Common myeloid progenitor, CD34-positive (primary cell): Measurements from ENCODE around the gene PFKP.

ENCODE experiments used
- CTCF ChIA-PET: fragments of 350-600 bp; sonication (Branson Sonifier 250); formaldehyde crosslinking; loops from one replicate; lab custom pipeline; 2021; ENCODE audit warnings: antibody characterized with exemption; lab: Charles Lee
- POLR2A ChIA-PET: fragments of 350-600 bp; sonication (Branson Sonifier 250); formaldehyde crosslinking; loops from one replicate; lab custom pipeline; 2021; ENCODE audit warnings: antibody characterized with exemption; lab: Charles Lee
- DNase-seq, 3 donors: peaks; one replicate each; pipeline versions ENCODE4 v3.0.0 to v3.0.0-alpha.2; 2013
- H3K27ac ChIP-seq, 2 experiments: 1 replicate in 1 of 2; 2 replicates in 1 of 2; pipeline ENCODE4 v1.7.0; 2013; ENCODE audit warnings: inconsistent platforms in 2 of 2, low read length in 2 of 2, mild to moderate bottlenecking in 2 of 2, low read depth in 1 of 2, moderate library complexity in 1 of 2; ENCODE audit not compliant: severe bottlenecking in 2 of 2, insufficient read depth in 1 of 2, poor library complexity in 1 of 2
- H3K27me3 ChIP-seq, 5 experiments: replicated peaks in 2 of 5; 1 replicate in 3 of 5; 2 replicates in 2 of 5; pipeline versions ENCODE4 v1.6.1 to v1.7.0; 2013; ENCODE audit warnings: low read length in 4 of 5, mild to moderate bottlenecking in 2 of 5, moderate library complexity in 2 of 5, inconsistent platforms in 1 of 5; ENCODE audit not compliant: insufficient read depth in 5 of 5, control insufficient read depth in 4 of 5
- H3K36me3 ChIP-seq, 4 experiments: 1 replicate in 2 of 4; 2 replicates in 2 of 4; pipeline versions ENCODE4 v1.6.1 to v1.7.0; 2013; ENCODE audit warnings: low read length in 3 of 4, control low read depth in 1 of 4, mild to moderate bottlenecking in 1 of 4; ENCODE audit not compliant: control insufficient read depth in 4 of 4, insufficient read depth in 4 of 4
- H3K4me1 ChIP-seq, 4 experiments: 1 replicate in 3 of 4; 2 replicates in 1 of 4; pipeline versions ENCODE4 v1.6.1 to v1.7.1; 2013; ENCODE audit warnings: low read length in 3 of 4, mild to moderate bottlenecking in 3 of 4, control low read depth in 1 of 4, inconsistent platforms in 1 of 4, moderate library complexity in 1 of 4; ENCODE audit not compliant: control insufficient read depth in 4 of 4, insufficient read depth in 4 of 4; ENCODE audit errors: control extremely low read depth in 1 of 4
- H3K4me3 ChIP-seq, 7 experiments: 1 replicate in 4 of 7; 2 replicates in 3 of 7; pipeline versions ENCODE4 v1.5.1 to v1.7.0; 2013; ENCODE audit warnings: mild to moderate bottlenecking in 7 of 7, low read length in 6 of 7, moderate library complexity in 6 of 7, inconsistent platforms in 2 of 7, low read depth in 2 of 7, control low read depth in 1 of 7; ENCODE audit not compliant: insufficient read depth in 4 of 7, control insufficient read depth in 1 of 7; ENCODE audit errors: extremely low read depth in 1 of 7
- H3K9me3 ChIP-seq, 5 experiments: 1 replicate in 4 of 5; 2 replicates in 1 of 5; pipeline versions ENCODE4 v1.6.1 to v1.7.1; 2013; ENCODE audit warnings: low read length in 4 of 5, mild to moderate bottlenecking in 2 of 5, inconsistent platforms in 1 of 5, low read depth in 1 of 5, moderate library complexity in 1 of 5; ENCODE audit not compliant: control insufficient read depth in 4 of 5, insufficient read depth in 2 of 5; ENCODE audit errors: control extremely low read depth in 1 of 5
- whole genome bisulfite sequencing: methylation state at CpG from one replicate; pipeline ENCODE4 v1.1.5; 2013; ENCODE audit not compliant: insufficient coverage; 5-methylcytosine and 5-hydroxymethylcytosine counted together

PFKP gene

GRCh38 chr10:3046210-3046779 is 21.1 kb upstream of the PFKP start:
- peaks cover 0 to under 1% (median 0%) of the 10 kb centered on the region in 5 experiments for H3K9me3 ChIP-seq
- CTCF ChIA-PET, result interaction anchor here (4.4 kb wide), 1 partner anchor 210 kb away, joined by 38 read pairs; no protein-coding TSS in a partner anchor
- H3K36me3 ChIP-seq, result no peaks in the 10 kb centered on the region
- WGBS, result 89% methylated on average over 4 of the region's 6 CpGs
- DNase-seq, result no peak
- POLR2A ChIA-PET, result no interaction called here
- H3K27ac ChIP-seq, result no peak overlapping the region
- H3K4me3 ChIP-seq, result no peak overlapping the region
- no peaks in the 10 kb centered on the region for H3K4me1 ChIP-seq
- peaks cover 0 to 8% (median 2%) of the 10 kb centered on the region in 5 experiments for H3K27me3 ChIP-seq

GRCh38 chr10:3046981-3047547 is 20.3 kb upstream of the PFKP start:
- CTCF ChIA-PET, result no interaction called here
- Histone ChIP-seq H3K27me3 (peaks cover 0 to 8% (median 2%) of the 10 kb centered on the region in 5 experiments), H3K4me3 (no peak overlapping the region), H3K27ac (no peak overlapping the region), H3K4me1 (no peaks in the 10 kb centered on the region), H3K9me3 (no peaks in the 10 kb centered on the region), H3K36me3 (no peaks in the 10 kb centered on the region)
- DNase-seq, result no peak
- 78% methylated on average over 2 of the region's 8 CpGs for WGBS
- POLR2A ChIA-PET, result no interaction called here

- Histone ChIP-seq H3K4me1 (no peaks in the 10 kb centered on the region), H3K36me3 (no peaks in the 10 kb centered on the region), H3K27me3 (peaks cover 0 to 8% (median 2%) of the 10 kb centered on the region in 5 experiments), H3K4me3 (no peak overlapping the region), H3K9me3 (no peaks in the 10 kb centered on the region), H3K27ac (no peak overlapping the region)
- ChIA-PET POLR2A (no interaction called here), CTCF (no interaction called here)
- 93% methylated on average over 6 of the region's 6 CpGs for WGBS
- DNase-seq, result no peak
Observed at GRCh38 chr10:3047596-3047995, 19.8 kb upstream of the PFKP start.

GRCh38 chr10:3048119-3049019 is 19.0 kb upstream of the PFKP start:
- WGBS, result 86% methylated on average over 9 of the region's 17 CpGs
- no peak for DNase-seq
- Histone ChIP-seq H3K4me3 (no peak overlapping the region), H3K9me3 (no peaks in the 10 kb centered on the region), H3K4me1 (no peaks in the 10 kb centered on the region), H3K36me3 (no peaks in the 10 kb centered on the region), H3K27me3 (peaks cover 0 to 8% (median 2%) of the 10 kb centered on the region in 5 experiments), H3K27ac (no peak overlapping the region)
- CTCF ChIA-PET, result no interaction called here
- POLR2A ChIA-PET, result no interaction called here

- CTCF ChIA-PET, result interaction anchor here (4.1 kb wide), 1 partner anchor 8 kb away, joined by 27 read pairs; no protein-coding TSS in a partner anchor
- WGBS, result 96% methylated on average over 3 of the region's 5 CpGs
- no peaks in the 10 kb centered on the region for H3K4me1 ChIP-seq
- H3K27me3 ChIP-seq, result peaks cover 0 to 7% (median under 1%) of the 10 kb centered on the region in 5 experiments
- POLR2A ChIA-PET, result no interaction called here
- H3K27ac ChIP-seq, result no peak overlapping the region
- H3K9me3 ChIP-seq, result no peaks in the 10 kb centered on the region
- no peak for DNase-seq
- no peak overlapping the region for H3K4me3 ChIP-seq
- H3K36me3 ChIP-seq, result no peaks in the 10 kb centered on the region
Observed at GRCh38 chr10:3051692-3052091, 15.7 kb upstream of the PFKP start.

GRCh38 chr10:3053155-3053554 is 14.2 kb upstream of the PFKP start:
- 25% methylated on average over 1 of the region's 2 CpGs for WGBS
- Histone ChIP-seq H3K4me3 (no peak overlapping the region), H3K9me3 (no peaks in the 10 kb centered on the region), H3K4me1 (no peaks in the 10 kb centered on the region), H3K27me3 (peaks cover 0 to 10% (median 0%) of the 10 kb centered on the region in 5 experiments), H3K27ac (no peak overlapping the region), H3K36me3 (no peaks in the 10 kb centered on the region)
- ChIA-PET CTCF (interaction anchor here (4.1 kb wide), 1 partner anchor 10 kb away, joined by 27 read pairs; no protein-coding TSS in a partner anchor), POLR2A (no interaction called here)
- DNase-seq, result peak in 1 of 3 donors; percentile 28
